Activated CD4-positive, CD25-positive, alpha-beta regulatory T cell treated with anti-CD3 and anti-CD28 coated beads, Interleukin-2, amount 50 U/mL, for 72 hours (primary cell): ENCODE measurements around the gene ZNF22.

Experiments used
- DNase-seq: peaks from one replicate; pipeline ENCODE4 v3.0.0; 2021

ZNF22 gene

GRCh38 chr10:45035673-45036072 lies 35.0 kb downstream of the ZNF22 start:
- no peak for DNase-seq

- no peak for DNase-seq
Measured at GRCh38 chr10:45040921-45041542, 40.3 kb downstream of the ZNF22 start.

GRCh38 chr10:45044290-45044689 lies 43.6 kb downstream of the ZNF22 start:
- no peak for DNase-seq

- DNase-seq, result no peak
Measured at GRCh38 chr10:45050551-45051235, 50.0 kb downstream of the ZNF22 start.

GRCh38 chr10:45052700-45053099 lies 52.0 kb downstream of the ZNF22 start:
- no peak for DNase-seq

GRCh38 chr10:45053569-45054100 lies 52.9 kb downstream of the ZNF22 start:
- DNase-seq, result no peak
